GM13976 (cell line): Measurements from ENCODE around the gene LGALS7B.
"Not testable (repeated sequence)": the region's sequence is repeated elsewhere in the genome, so short reads cannot be mapped to it uniquely, and the experiment has no call there.

Experiments
- DNase-seq: peaks from one replicate; pipeline ENCODE4 v3.0.0; 2012; ENCODE audit warnings: low spot score
- in situ Hi-C: fragments of 300-500 bp; cut with MboI; formaldehyde crosslinking; loops from one replicate; pipeline ENCODE4 v1.12.0; 2022; ENCODE audit warnings: low sequenced_read_pairs, mixed read lengths, inconsistent platforms; ENCODE audit not compliant: unreplicated experiment
- TF ChIP-seq, protein P1 (sequence below): IDR thresholded peaks from 2 replicates; pipeline ENCODE4 v1.5.1; 2012; ENCODE audit warnings: borderline replicate concordance, mild to moderate bottlenecking; ENCODE audit not compliant: insufficient read depth; ENCODE audit errors: extremely low read depth, missing control alignments, control extremely low read depth

Gene LGALS7B

DNA sequence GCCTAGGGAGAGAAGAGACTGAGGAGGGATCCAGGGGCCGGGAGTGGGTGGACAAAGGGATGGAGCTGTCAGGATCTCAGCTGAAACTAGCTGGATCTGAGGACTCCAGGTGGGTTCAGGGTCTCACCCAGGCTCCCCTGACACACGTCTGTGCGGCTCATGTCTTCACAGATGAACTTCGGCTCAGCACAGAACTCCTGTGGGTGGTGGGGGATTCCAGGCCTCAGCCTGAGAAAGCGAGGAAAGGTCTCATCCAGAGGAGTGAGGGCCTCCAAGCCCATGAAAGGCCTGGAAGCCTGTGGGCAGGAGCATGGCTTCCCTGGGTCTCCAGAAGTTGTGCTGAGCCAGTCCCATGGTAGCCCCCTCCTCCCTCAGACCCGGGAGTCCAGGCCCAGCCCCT, 46.1 kb upstream of the LGALS7B start:
- TF ChIP-seq, protein P1, sequence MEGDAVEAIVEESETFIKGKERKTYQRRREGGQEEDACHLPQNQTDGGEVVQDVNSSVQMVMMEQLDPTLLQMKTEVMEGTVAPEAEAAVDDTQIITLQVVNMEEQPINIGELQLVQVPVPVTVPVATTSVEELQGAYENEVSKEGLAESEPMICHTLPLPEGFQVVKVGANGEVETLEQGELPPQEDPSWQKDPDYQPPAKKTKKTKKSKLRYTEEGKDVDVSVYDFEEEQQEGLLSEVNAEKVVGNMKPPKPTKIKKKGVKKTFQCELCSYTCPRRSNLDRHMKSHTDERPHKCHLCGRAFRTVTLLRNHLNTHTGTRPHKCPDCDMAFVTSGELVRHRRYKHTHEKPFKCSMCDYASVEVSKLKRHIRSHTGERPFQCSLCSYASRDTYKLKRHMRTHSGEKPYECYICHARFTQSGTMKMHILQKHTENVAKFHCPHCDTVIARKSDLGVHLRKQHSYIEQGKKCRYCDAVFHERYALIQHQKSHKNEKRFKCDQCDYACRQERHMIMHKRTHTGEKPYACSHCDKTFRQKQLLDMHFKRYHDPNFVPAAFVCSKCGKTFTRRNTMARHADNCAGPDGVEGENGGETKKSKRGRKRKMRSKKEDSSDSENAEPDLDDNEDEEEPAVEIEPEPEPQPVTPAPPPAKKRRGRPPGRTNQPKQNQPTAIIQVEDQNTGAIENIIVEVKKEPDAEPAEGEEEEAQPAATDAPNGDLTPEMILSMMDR = no peak
- in situ Hi-C loops = no loop called here
- DNase-seq = no peak

DNA sequence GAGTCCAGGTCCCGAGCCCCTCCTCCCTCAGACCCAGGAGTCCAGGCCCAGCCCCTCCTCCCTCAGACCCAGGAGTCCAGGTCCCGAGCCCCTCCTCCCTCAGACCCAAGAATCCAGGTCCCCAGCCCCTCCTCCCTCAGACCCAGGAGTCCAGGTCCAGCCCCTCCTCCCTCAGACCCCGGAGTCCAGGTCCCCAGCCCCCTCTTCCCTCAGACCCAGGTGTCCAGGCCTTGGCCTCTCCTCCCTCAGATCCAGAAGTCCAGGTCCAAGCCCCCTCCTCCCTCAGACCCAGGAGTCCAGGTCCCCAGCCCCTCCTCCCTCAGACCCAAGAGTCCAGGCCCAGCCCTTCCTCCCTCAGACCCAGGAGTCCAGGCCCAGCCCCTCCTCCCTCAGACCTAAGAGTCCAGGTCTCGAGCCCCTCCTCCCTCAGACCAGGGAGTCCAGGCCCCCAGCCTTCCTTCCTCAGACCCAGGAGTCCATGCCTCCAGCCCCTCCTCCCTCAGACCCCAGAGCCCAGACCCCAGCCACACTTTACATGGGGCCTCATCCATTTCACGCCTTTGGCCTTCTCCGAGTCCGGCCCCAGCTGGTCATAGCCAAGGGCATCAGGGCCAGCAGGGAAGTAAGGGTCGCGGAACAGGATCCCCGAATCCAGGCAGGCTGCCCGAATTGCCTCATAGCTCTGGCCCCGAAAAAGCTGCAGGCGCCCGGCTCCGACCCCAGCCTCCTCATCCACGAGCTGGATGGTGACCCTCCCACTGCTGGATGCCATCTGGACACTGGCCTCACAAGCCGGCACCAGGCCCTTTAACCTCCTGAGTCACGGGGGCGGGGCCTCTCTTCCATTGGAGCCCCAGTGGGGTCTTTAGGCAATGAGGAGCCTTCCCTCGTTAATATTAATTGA, 45.4 kb upstream of the LGALS7B start:
- DNase-seq = no peak
- in situ Hi-C loops = no loop called here
- TF ChIP-seq, protein P1 = no peak

DNA sequence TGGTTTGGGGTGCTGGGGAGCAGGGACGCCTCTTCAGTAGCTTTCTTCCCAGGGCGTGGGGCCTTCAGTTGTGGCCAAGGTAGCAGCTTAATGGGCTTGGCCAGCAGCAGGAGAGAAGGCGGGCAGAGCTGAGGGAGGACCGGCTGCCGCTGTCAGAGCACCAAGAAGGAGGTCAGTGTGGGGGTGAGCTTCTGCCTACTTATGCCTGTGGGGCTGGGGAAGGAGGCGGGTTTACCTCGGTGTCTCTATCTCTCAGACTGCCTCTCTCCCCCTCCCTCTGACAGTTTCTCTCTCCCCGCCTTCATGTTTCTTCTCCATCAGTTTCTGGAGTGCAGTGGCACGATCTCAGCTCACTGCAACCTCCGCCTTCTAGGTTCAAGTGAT, 44.7 kb upstream of the LGALS7B start, which contains the start of gene CAPN12:
Gene CAPN12 (minus strand): TSS at position 177 of the 384 bp plus-strand sequence. CDS start 309 bp downstream, outside the sequence.
- TF ChIP-seq, protein P1 = no peak
- DNase-seq = no peak
- in situ Hi-C loops = no loop called here

DNA sequence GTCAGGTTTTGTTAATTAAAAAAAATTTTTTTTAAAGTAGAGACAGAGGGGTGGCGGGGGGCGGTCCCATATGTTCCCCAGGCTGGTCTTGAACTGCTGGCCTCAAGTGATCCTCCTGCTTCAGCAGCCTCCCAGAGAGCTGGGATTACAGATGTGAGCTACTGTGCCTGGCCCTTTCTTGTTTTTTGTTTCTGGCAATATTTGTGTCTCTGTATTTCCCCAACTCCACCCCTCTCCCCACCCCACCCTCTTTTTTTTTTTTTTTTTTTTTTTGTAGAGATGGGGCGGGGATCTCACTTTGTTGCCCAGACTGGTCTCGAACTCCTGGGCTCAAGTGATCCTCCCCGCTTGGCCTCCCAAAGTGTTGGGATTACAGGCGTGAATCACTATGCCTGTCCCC, 44.1 kb upstream of the LGALS7B start:
- TF ChIP-seq, protein P1 = no peak
- in situ Hi-C loops = no loop called here

DNA sequence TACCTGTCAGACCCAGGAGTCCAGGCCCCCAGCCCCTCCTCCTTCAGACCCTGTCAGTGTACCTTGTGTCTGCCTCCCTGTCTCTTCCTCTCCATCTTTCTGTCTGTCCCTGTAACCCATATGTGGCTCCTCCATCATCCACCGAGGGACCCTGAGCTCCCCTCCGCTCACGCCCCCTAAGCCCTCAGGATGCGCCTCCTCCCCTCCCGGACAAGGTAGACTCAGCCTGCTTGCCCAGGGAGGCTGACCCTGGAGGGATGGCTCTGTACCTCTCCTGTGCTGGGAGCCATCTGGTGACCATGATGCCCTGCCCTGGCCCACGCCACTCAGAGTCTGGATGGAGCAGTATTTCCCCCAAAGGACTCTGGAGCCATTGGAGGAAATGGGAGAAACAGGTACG, 43.7 kb upstream of the LGALS7B start:
- TF ChIP-seq, protein P1 = no peak
- in situ Hi-C loops = no loop called here
- no peak for DNase-seq

More for the DNA sequence above, 44.1 kb upstream of the LGALS7B start:
- DNase-seq = no peak

DNA sequence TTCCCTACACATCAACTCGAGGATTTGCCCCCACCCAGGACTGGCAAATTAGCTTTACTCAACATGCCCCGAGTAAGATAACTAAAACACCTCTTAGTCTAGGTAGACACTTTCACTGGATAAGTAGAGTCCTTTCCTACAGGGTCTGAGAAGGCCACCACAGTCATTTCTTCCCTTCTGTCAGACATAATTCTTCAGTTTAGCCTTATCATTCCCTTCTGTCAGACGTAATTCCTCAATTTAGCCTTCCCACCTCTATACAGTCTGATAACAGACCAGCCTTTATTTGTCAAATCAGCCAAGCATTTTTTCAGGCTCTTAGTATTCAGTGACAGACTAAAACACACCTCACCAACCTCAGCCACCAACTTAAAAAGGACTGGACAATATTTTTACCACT, 35.2 kb upstream of the LGALS7B start:
- DNase-seq = not testable (repeated sequence)

DNA sequence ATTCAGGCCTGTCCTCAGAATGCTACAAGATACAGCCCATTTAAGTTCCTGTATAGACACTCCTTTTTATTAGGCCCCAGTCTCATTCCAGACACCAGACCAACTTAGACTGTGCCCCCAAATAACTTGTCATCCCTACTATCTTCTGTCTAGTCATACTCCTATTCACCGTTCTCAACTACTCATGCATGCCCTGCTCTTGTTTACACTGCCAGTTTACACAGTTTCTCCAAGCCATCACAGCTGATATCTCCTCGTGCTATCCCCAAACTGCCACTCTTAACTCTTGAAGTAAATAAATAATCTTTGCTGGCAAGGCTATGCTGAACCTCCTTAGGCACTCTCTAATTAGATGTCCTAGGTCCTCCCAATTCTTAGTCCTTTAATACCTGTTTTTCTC, 34.8 kb upstream of the LGALS7B start:
- DNase-seq, in situ Hi-C loops: not testable (repeated sequence)

More for the DNA sequence above, 35.2 kb upstream of the LGALS7B start:
- in situ Hi-C loops = not testable (repeated sequence)
